C4-2B (cell line): Measurements from ENCODE around the gene DAND5.

Experiments used
- H3K27ac ChIP-seq: fragments of 450-650 bp; 2 replicates; pipeline ENCODE4 v1.5.1; 2017
- CTCF ChIP-seq: fragments of 450-650 bp; conservative IDR thresholded peaks from 2 replicates; pipeline ENCODE4 v1.5.1; 2017; ENCODE audit warnings: mild to moderate bottlenecking
- ZFX ChIP-seq: fragments of 450-650 bp; IDR thresholded peaks from 2 replicates; pipeline ENCODE4 v1.6.1; 2017

DAND5 gene

GRCh38 chr19:12990431-12990830 is 21.1 kb downstream of the DAND5 start:
- TF ChIP-seq CTCF (no peak), ZFX (no peak)
- peak overlapping the region; percentile 59 for H3K27ac ChIP-seq

GRCh38 chr19:12990853-12991252 is 21.5 kb downstream of the DAND5 start:
- TF ChIP-seq CTCF (no peak), ZFX (no peak)
- H3K27ac ChIP-seq: peak overlapping the region; percentile 59

GRCh38 chr19:12991296-12991695 is 21.9 kb downstream of the DAND5 start:
- H3K27ac ChIP-seq: peak overlapping the region; percentile 59
- TF ChIP-seq CTCF (no peak), ZFX (no peak)

- TF ChIP-seq ZFX (no peak), CTCF (no peak)
- H3K27ac ChIP-seq: peak overlapping the region; percentile 59
Measured at GRCh38 chr19:12992729-12993128, 23.4 kb downstream of the DAND5 start.

- TF ChIP-seq CTCF (no peak), ZFX (no peak)
- H3K27ac ChIP-seq: peak overlapping the region; percentile 100
Measured at GRCh38 chr19:12993562-12993961, 24.2 kb downstream of the DAND5 start.

- TF ChIP-seq ZFX (no peak), CTCF (no peak)
- H3K27ac ChIP-seq: peak within 1 kb of the TSS; percentile 100
Measured at GRCh38 chr19:12994701-12995595, 25.6 kb downstream of the DAND5 start, which contains the start of gene NFIX. Gene NFIX, plus strand, starts transcription at chr19:12995475. Its CDS starts 363 bp downstream, at chr19:12995838.

GRCh38 chr19:12995596-12996405 is 26.4 kb downstream of the DAND5 start:
- H3K27ac ChIP-seq: peak overlapping the region; percentile 100
- TF ChIP-seq CTCF: no peak
- TF ChIP-seq ZFX: no peak
